Measurements from ENCODE around the gene GPR152.

The GPR152 gene

DNA sequence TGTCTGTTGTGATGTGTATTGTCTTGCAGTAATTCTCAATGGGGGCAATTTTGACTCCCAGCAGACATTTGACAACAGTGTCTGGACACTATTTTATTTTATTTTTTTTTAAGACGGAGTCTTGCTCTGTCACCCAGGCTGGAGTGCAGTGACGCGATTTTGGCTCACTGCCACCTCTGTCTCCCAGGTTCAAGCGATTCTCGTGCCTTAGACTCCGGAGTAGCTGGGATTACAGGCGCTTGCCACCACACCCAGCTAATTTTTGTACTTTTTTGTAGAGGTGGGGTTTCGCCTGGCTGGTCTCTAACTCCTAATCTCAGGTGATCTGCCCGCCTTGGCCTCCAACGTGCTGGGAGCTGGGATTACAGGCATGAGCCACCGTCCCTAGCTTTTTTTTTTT lies 22.8 kb downstream of the GPR152 start:
- peak overlapping the region; percentile 82 for H3K27ac ChIP-seq
- TF ChIP-seq, protein P1, sequence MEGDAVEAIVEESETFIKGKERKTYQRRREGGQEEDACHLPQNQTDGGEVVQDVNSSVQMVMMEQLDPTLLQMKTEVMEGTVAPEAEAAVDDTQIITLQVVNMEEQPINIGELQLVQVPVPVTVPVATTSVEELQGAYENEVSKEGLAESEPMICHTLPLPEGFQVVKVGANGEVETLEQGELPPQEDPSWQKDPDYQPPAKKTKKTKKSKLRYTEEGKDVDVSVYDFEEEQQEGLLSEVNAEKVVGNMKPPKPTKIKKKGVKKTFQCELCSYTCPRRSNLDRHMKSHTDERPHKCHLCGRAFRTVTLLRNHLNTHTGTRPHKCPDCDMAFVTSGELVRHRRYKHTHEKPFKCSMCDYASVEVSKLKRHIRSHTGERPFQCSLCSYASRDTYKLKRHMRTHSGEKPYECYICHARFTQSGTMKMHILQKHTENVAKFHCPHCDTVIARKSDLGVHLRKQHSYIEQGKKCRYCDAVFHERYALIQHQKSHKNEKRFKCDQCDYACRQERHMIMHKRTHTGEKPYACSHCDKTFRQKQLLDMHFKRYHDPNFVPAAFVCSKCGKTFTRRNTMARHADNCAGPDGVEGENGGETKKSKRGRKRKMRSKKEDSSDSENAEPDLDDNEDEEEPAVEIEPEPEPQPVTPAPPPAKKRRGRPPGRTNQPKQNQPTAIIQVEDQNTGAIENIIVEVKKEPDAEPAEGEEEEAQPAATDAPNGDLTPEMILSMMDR (IDR thresholded peaks at IDR 0.05): no peak
- no peak for TF ChIP-seq ZFX (IDR thresholded peaks at IDR 0.05; ENCODE audit: borderline replicate concordance)

DNA sequence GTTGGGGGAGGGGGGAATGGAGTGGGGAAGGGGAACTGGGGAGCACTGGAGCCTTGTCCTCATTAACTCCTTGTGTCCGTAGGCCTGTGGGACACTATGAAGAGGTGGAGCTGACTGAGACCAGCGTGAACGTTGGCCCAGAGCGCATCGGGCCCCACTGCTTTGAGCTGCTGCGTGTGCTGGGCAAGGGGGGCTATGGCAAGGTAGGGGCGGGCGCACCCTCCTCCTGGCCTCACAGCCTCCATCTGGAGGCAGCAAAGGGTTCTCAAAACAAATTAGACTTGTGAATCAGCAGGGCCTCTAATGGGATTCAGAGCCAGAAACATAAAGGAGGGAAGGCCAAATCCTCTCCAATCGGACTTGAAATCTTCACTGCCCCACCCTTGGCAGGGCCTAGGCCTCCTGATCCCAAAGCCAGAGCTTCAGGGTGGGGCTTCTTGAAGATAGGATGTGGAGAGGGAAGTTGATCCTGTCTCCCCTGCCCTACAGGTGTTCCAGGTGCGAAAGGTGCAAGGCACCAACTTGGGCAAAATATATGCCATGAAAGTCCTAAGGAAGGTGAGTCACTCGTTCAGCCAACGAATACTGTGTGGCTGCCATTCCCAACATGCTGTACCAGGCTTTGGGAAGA lies 23.4 kb downstream of the GPR152 start:
- no peak for TF ChIP-seq ZFX (IDR thresholded peaks at IDR 0.05; ENCODE audit: borderline replicate concordance)
- TF ChIP-seq, protein P1 (IDR thresholded peaks at IDR 0.05): no peak
- peak overlapping the region; percentile 82 for H3K27ac ChIP-seq

DNA sequence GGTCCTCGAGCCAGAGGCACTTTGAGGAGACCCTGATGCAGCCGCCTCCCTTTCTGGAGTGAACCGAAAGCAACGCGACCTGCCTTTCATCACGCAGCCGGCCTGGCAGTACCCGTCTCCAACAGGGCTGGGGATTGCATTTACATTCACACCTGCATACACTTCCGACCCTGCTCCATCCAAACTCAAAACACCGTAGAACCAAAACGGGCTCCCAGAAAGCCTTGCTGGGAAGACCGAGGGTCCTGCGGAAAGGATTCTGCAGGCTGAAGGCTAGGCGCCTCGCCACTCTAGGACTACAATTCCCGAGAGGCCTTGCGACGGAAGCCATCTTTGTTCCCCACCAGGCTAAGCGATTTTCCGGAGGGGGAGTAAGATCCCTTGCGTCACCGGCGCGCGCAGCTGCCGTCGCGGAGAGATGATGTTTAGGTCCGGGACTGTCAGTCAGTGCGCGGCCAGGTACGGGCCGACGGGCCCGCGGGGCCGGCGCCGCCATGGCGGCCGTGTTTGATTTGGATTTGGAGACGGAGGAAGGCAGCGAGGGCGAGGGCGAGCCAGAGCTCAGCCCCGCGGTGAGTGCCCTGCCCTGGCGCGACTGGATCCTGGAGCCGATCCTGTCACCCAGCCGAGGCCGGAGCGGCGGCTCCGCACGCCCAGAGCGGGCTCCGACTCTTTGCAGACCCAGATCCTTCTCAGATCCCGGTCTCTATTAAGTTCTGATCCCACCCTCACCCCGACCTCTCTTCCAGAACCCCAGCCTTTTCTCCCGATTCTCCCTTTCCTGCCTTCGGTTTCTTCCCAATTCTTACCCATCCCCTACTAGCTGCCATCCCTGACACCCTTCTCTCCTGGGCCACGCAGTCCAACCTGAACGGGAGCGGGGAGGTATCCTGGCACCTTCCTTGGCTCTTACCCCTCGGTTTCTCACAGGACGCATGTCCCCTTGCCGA lies 24.2 kb downstream of the GPR152 start, which contains the start of gene RPS6KB2:
RPS6KB2 (plus strand) TSS at position 443 of the 950 bp plus-strand sequence; CDS start at position 495, 52 bp downstream.
- TF ChIP-seq ZFX (IDR thresholded peaks at IDR 0.05; ENCODE audit: borderline replicate concordance): no peak
- TF ChIP-seq, protein P1 (IDR thresholded peaks at IDR 0.05): no peak
- peak within 1 kb of the TSS; percentile 82 for H3K27ac ChIP-seq

DNA sequence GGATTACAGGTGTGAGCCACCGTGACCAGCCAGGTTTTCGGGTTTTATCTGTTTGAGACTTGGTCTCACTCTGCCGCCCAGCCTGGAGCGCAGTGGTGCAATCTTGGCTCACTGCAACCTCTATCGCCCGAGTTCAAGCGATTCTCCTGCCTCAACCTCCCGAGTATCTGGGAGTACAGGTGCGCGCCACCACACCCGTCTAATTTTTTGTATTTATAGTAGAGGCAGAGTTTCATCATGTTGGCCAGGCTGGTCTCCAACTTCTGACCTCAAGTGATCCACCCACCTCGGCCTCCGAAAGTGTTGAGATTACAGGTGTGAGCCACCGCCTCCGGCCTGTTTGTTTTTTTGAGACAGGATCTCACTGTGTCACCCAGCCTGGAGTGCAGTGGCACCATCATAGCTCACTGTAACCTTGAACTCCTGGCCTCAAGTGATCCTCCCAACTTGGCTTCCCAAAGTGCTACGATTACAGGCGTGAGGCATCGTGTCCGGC lies 25.1 kb downstream of the GPR152 start:
- peak overlapping the region; percentile 82 for H3K27ac ChIP-seq

DNA sequence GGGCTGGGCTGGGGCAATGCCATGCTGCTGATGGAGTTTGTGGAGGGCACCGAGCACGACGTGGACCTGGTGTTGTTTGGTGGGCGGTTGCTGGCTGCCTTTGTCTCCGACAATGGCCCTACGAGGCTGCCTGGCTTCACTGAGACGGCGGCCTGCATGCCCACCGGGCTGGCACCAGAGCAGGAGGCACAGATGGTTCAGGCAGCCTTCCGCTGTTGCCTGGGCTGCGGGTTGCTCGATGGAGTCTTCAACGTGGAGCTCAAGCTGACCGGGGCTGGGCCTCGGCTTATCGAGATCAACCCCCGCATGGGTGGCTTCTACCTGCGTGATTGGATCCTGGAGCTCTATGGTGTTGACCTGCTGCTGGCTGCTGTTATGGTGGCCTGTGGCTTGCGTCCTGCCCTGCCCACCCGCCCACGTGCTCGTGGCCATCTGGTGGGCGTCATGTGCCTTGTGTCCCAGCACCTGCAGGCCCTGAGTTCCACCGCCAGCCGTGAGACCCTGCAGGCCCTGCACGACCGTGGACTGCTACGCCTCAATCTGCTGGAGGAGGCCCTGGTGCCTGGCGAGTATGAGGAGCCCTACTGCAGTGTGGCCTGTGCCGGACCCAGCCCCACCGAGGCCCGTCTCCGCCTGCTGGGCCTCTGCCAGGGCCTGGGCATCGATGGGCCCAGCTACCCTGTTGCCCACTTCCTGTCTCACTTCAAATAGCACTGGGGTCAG lies 28.5 kb downstream of the GPR152 start:
- TF ChIP-seq ZFX (IDR thresholded peaks at IDR 0.05; ENCODE audit: borderline replicate concordance): no peak
- TF ChIP-seq, protein P1 (IDR thresholded peaks at IDR 0.05): no peak
- no peak overlapping the region for H3K27ac ChIP-seq

DNA sequence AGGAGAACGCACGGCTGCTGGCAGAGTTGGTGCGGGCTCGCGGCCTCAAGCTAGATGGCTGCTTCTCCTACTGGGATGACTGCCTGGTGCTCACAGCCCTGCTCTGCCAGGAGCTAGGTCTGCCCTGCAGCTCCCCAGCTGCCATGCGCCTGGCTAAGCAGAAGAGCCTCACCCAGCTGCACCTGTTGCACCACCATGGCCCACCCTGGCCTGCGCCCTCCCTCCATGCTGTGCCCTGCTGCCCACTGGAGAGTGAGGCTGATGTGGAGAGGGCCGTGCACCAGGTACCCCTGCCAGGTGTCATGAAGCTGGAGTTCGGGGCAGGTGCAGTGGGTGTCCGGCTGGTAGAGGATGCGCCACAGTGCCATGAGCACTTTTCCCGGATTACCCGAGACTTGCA lies 29.1 kb downstream of the GPR152 start:
- no peak overlapping the region for H3K27ac ChIP-seq
- TF ChIP-seq, protein P1 (IDR thresholded peaks at IDR 0.05): no peak
- TF ChIP-seq ZFX (IDR thresholded peaks at IDR 0.05; ENCODE audit: borderline replicate concordance): no peak

DNA sequence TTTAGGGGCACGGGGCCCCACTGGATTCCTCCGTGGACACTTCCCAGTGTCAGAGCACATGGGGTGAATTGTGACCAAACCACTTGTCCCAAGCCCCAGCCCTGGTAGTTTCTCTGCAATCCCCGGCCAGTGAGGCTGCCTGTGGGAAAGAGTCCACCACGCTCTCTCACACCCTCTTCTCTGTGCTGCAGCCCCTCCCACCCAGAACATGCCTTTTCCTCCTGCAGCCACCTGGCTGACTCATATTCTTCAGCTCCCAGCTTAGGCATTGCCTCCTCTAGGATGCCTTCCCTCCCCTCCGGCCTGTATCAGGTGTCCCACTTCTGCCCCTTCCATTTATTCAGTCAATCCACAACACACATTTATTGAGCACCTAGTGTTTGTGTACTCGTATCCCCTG lies 29.6 kb downstream of the GPR152 start:
- H3K27ac ChIP-seq: no peak overlapping the region

More for the DNA sequence above, 29.6 kb downstream of the GPR152 start:
- TF ChIP-seq, protein P1 (IDR thresholded peaks at IDR 0.05): no peak
- no peak for TF ChIP-seq ZFX (IDR thresholded peaks at IDR 0.05; ENCODE audit: borderline replicate concordance)
